ENCODE data around the gene CDKN1C.

CDKN1C gene

DNA sequence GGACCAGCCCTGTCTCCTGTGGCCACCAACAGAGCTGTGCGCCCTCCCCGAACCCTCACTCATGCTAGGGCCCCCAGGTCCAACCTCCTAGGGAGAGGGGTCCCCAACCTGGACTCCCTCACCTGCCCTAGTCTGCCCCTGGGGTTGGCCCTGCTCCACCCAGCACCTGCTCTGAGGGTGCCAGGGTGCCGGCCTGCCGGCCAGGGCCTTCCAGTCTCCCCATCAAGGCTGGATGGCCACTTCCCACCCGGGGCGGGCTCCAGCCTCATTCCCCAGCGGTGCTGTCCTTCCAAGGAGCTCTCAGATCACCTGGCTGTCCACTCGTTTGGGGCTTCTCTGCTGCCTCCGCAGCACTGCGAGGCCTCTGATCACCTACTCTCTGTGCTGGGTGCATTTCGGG lies 39.1 kb downstream of the CDKN1C start:
- DNase-seq (ENCODE audit: low spot score): no peak

DNA sequence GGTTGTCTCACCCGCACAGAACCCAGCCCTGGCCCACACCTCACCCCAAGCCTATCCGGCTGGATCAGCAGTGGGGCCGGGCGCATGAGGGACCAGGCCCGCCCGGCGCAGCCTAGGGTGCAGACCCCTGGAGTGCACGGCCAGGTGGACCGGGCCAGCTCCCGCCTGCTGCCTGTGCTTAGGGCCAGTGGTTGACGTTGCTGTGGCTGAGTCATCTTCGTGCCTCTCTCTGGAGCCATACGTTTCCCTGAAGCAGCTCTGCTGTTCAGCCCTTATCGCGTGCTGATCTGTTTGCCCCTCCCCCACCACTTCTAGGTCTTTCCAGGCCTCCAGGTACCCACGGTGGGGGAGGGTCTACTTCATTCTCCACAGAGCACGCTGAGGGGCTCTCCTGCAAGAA lies 39.5 kb downstream of the CDKN1C start:
- no peak for DNase-seq (ENCODE audit: low spot score)

DNA sequence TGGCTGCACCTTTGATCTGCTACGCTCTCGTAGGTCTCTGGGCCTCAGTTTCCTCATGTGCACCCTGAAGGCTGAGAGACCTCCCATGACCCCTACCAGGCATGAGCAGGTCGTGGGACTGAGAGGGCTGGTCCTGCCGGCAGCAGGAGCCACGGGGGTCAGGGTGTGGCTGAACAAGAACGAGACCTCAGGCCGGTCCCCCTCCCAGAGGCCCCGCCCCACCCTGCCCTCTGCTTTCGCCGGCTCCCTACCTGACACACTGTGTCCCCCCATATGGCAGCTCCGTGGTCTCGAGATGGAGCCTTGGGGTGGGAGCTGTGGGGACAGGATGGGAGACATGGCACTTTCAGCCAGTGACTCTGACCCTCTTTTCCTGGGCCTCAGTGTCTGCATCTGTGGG lies 40.6 kb downstream of the CDKN1C start:
- no peak for DNase-seq (ENCODE audit: low spot score)

DNA sequence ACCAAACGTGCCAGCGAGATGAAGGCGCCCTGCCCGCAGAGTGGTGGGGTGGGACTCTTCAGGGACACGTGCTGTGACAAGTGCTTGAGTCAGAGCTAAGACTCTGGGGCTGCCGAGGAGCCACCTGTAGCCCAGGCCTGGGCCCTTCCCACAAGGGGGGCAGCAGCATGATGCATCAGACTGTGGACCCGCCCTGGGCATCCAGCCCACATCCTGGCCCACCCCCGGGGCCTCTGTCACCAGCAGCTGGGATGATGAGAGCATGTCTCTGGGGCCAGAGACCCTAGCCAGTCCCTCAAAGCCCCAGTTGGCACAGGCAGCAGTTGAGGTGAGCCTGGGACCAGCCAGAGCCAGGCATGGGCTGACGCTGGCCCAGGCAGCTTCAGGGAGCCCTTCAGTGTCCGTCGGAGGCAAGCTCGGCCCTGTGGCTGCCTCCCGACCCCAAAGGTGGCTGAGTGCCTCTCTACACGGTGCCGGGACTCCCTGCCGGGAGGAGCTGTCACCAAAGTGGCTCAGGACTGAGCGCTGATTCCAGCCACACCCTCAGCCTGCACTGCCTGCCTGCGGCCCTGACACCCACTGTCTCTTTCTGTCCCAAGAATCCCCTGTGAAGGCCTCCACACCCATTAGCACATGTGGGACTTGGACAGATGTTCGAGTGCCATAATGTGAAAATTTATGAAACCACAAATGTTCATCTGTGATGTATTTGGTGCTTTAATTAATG lies 41.3 kb downstream of the CDKN1C start:
- DNase-seq (ENCODE audit: low spot score): no peak

DNA sequence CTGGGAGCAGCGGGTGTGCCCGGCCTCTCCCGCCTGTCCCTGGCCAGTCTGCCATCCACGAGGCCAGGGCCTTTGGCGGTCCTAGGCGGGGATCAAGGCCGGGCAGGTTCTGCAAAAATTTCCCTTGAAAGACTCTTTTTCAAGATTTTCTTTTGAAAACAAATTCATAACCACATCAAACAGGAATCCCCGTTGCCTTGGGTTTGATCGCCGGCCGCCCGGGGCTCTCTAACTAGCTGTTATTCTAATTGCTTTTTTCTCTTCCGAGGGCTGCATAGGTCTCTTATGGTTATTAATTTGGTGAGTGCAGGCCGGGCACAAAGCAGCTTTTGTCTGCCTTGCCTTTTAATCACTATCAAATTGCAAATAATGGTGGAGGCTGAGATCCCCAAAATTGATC lies 42.0 kb downstream of the CDKN1C start:
- DNase-seq (ENCODE audit: low spot score): no peak

DNA sequence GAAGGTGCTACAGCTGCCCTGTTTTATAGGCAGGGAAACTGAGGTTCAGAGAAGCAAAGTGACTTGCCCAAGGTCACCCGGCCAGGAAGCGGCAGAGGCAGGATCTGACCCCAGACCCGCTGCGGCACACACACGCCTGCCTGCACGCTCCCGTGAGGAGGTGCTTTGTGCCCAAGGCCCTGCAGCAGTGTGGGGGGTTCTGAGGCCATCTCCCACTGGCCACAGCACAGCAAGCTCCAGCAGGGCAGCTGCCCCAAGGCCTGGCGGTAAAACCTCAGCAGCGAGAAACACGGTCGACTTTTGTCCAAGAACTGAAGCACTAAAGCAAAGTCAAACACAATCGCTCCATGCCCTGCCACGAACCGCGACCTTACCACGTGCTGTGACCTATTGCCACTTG lies 42.7 kb downstream of the CDKN1C start:
- no peak for DNase-seq (ENCODE audit: low spot score)

DNA sequence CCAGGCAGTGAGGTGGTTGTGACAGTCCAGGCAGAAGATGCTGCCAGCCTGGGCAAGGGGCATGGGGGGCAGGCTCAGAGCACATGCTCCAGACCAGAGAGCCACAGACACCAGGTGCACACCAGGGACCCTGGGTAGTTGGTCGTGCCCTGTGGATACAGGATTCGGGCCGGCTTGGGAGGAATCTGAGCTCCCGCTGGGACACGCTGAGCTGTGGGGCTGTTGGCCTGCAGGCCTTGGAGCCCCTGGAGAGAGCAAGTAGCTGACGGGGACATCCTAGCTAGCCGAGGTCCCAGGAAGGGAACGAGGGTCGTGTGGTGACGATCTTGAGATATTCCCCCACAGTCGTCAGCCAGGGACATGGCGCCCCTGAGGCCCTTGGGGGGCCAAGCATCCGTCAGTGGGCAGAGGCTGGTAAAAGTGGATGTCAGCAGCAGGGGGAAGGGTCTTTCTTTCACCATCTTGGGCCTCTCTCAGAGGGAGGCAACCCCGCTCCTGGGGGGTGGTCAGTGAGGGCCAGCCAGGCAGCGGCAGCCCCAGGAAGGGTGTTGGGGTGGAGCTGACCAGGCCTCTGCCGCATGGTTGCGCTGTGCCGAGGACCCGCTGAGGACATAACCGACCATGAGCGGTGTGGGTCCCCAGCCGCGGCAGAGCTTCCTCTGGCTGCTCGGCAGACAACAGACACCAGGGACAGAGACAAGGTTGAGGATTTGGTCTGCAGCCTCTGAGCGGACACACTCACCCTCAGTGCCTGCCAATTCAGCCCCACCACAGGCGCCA lies 44.0 kb downstream of the CDKN1C start:
- no peak for DNase-seq (ENCODE audit: low spot score)

DNA sequence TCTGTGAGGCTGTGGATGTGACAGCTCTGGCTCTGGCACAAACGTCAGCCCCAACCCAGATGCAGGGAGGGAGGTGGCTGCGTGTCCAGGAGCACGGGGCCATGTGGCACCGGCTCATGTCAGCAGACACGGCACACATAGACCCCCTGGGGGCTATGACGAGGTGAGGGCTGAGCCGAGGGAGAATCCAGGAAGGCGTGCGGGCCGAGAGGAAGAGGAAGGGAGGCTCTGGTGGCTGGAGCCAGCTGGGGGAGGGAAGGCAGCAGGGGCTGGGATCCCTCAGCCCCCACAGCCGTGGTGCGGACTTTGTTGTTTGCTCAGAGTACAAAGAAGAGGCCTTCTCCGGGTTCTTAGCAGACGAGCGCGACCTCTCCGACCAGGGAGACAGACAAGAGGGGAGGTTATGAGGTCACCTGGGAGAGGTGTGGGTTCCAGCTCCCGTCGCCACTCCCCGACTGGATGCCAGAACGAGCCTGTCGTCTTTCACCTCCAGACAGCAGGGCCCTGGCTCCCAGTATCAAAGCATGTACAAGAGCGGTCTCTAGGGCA lies 46.1 kb downstream of the CDKN1C start:
- DNase-seq (ENCODE audit: low spot score): no peak

DNA sequence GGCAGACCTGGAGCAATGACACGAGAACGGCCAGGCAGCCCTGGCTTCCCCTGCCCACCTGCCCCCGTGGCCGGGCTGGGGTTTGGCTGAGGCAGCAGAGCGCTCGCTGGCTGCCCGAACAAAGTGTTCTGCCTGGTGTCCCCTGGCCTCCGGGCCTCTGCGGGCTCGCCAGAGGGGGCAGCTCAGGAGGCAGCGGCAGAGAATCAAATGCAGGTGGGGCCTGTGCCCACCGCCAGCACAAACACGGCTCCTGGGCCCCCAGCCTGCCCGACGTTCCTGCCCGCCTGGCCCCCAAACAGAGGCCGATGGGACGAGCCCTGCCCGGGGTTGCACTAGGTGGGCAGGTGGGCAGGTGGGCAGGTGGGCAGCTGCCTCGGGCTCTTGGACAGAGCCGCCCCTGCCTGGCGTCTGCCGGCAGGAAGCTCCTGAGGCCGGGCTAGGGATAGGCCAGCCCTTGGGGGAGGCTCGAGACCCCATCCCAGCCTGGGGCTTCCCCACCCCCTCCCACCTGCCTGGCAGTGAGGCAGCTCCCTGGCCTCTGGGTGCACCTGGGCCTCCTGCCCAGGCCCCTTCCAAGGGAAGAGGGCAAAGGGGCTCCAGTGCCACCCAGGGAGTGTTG lies 46.8 kb downstream of the CDKN1C start:
- no peak for DNase-seq (ENCODE audit: low spot score)

DNA sequence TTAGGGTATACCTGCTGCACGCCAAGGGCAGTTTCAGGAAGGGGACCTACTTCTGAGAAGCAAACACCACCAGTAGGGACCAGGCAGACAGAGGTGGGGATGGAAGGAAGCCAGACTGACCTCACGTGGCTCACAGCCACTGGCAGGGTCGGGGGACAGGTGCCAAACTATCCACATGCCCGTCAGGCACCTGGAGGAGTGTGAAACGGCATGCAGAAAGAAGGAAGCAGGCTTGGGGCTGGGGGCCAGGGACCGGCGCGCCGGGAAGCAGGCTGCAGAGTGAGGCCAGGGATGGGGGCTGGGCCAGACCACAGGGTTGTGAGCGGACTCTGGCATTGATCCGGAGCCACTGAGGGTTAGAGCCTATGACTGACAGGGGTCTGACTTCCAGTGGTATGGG lies 47.5 kb downstream of the CDKN1C start:
- no peak for DNase-seq (ENCODE audit: low spot score)

DNA sequence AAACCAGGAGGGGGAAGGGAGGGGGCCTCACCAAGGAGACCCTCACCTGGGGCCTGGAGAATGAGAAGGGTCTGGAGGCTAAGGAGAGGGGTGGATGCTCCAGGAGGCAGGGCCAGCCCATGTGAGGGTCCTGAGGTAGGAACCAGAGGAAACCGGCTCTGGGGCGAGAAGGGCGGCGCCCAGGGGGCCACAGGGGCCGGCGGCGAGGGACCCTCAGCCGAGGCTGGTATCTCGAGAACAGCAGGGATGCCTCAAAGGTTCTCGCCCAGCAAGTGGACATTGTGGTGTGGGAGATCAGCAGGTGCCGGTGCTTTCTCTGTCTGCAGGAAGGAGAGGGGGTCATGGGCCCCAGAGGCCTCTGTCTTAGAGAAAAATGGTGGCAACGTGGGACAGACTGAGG lies 47.9 kb downstream of the CDKN1C start:
- DNase-seq (ENCODE audit: low spot score): no peak

DNA sequence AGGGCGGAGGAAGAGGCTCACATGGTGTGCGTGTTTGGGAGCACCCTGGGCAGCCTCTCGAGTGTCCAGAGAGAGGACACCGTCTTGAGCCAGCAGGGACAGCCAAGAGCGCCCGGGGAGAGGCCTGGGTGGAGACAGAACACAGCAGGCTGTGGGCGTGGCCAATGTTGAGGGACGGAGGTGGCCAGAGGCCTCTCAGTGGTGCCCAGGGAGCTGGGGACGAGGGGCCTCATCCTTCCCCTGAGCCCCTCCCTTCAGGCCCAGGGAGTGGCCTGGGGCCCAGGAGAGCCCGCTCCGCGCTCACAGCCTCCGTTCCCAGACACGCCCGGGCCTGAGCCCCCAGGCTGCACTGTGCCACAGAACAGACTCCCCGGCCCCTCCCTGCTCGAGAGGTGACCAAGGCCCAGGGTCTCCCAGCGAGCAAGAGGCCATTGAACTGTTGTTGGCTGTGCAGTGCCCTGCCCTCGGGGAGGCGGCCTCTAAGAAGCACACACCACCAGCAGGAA lies 48.4 kb downstream of the CDKN1C start:
- peak; percentile 87 for DNase-seq (ENCODE audit: low spot score)

DNA sequence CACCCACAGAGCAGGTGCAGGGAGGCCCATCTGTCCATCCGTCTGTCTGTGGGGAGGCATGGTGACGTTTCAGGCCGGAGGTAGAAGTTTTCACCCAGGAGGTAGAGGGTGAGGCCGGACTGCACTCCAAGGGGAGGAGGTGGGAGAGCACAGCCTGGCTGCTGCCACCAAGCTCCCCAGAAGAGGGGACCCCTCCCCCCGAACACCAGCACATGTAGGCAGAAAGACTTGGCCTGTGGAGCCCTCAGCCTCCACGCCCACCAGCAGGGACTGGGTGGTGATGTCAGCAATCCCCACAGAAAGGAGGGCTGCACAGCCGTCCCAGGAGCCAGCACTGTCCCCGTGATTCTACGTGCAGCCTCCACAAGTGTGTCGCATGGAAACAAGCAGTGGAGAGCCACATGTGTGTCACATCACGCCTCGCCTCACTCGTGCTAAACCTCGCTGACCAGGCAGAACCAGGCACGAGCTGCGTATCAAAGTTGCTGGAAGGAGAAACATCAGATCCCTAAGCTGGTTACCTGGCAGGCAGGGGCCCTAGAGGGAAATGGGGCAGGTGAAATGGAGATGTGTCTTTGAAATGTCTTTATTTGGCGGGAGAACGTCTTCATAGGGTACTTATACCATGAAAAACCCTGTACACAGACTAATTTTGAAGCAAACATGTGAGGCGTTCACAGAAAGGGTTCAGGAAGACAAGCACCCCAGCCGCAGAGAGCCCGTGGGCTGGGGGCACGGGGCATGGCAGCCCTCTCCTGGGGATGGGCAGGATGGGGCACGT lies 49.1 kb downstream of the CDKN1C start:
- no peak for DNase-seq (ENCODE audit: low spot score)

DNA sequence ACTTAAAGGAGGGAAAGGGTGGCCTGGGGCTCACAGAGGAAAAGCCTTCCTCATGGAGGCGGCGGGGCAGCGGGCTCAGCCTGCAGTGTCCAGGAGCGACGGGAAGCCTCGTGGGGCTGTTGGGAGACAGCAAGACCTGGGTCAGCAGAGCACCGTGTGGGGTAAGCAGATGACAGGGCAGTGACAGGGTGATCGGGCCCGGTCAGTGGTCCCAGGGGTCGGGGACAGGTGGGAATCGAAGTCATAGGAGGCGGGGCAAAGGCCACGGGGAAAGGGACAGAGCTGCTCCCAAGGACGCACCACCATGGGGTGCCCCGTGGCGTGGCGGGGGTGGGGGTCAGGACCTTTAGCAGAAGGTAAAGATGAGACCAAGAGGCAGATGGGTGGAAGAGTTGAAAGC lies 49.8 kb downstream of the CDKN1C start:
- DNase-seq (ENCODE audit: low spot score): no peak

DNA sequence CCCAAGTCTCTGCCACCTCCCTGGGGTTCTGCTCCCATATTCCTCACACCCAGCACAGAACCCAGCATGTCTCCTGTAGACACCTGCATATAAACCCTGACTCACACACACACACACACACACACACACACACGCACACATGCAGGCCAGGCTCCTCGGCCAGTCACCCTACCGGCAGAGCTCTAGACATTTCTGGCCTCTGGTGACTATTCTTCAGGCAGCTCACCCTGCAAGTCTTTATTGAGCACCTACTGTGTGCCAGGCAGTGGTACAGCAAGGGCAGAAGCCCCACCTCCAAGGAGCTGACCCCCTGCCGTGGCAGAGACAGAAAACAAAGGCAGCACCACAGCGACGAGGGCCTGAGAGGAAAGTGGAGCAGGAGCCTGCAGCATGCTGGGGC lies 50.3 kb downstream of the CDKN1C start:
- no peak for DNase-seq (ENCODE audit: low spot score)

DNA sequence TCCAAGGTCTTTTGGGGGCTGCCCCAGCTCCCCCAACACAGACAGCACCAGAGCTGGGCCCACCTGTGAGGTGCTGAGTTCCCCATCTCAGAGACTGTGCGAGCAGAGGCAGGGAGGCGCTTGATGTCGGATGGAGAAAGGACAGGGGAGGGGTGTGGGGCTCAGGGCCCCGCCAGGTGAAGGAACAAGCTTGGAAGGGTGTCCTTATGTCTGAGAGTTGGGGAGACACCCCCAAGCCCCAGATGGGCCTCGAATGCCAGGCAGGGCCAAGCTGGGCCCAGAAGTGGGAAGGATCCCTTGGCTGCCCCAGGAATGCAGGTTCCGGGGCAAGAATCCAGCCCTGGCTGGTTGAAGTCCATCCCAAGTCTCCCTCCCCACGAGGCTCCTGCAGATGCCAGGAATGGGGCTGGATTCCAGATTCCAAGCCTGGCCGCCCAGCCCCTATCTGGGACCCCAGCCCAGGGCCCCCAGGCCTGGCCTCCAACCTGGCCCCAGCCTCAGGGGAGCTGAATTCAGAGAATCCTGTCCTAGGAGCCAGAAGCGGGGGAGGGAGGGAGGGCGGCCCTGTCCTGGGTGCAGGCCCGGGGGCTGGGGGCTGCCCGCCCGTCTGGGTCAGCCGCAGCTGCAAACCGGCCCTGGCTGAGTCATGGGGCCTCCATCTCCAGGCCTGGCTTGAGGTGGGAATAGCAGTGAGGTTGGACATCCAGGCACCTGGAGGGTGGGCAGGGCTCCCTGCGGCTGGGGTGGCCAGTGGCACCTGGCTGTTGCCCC lies 50.9 kb downstream of the CDKN1C start:
- no peak for DNase-seq (ENCODE audit: low spot score)

DNA sequence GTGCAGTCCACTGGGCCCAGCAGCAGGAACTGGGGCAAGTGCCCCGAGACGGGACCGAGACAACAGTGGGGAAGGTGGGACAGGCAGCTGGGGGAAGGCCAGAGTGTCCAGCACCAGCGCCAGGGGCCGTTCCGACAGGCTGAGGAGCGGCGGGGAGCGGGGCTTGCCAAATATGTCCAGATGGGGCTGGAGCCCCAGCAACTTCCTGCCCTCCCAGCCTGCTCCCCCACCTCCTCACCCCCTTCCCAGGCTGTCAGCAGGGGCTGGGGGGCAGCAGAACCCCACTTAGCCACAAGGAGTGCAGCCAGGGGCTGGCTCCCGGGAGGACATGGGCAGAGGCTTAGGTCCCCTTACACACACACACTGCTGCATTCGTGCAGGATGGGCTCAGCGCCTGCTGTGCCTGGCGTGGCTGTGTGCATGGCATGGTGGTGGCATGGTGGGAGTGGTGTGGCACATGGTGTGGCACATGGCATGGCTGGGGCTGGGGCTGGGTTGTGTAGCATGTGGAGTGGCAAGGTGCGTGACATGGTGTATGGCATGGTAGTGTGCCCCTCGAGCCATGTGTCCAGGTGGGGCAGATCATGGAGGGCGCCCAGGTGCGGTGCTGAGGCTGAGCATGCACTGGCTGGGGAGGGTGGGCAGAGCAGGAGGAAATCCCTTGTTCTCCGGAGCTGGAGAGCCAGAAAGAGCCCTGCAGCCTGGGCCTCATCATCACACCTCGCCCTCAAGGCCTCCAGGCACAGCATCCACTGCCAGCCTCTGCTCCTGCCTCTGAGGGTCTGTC lies 51.7 kb downstream of the CDKN1C start:
- DNase-seq (ENCODE audit: low spot score): no peak

All from hepatic stellate cell (primary cell).